Activated T-helper 17 cell treated with anti-CD3 and anti-CD28 coated beads, Interleukin-2, amount 50 U/mL, for 72 hours (primary cell): ENCODE measurements around the gene AMER1. TPM values are rescaled to one million over a fixed set of nuclear protein-coding genes. Genes with fewer than 3 reads are reported as not detected.
A peak's percentile ranks its signal among the peaks of the same experiment; 100 is the strongest.
"Not testable (repeated sequence)": the region's sequence is repeated elsewhere in the genome, so short reads cannot be mapped to it uniquely, and the experiment has no call there.

Experiments used
- ATAC-seq: fragments of 150-1000 bp; cut with Tn5 transposase; replicated peaks from 2 replicates; pipeline ENCODE4 v1.10.0; 2021; ENCODE audit warnings: mild to moderate bottlenecking, moderate library complexity
- H3K27ac Mint-ChIP-seq: one replicate; pipeline ENCODE4 v1.8.0; 2022; ENCODE audit warnings: mixed read lengths
- H3K27me3 Mint-ChIP-seq: one replicate; pipeline ENCODE4 v1.8.0; 2022; ENCODE audit warnings: mixed read lengths
- H3K36me3 Mint-ChIP-seq: one replicate; pipeline ENCODE4 v1.8.0; 2022; ENCODE audit warnings: low read depth, mild to moderate bottlenecking, mixed read lengths
- H3K4me1 Mint-ChIP-seq: one replicate; pipeline ENCODE4 v1.8.0; 2022; ENCODE audit warnings: mixed read lengths
- H3K4me3 Mint-ChIP-seq: one replicate; pipeline ENCODE4 v1.8.0; 2022; ENCODE audit warnings: mild to moderate bottlenecking, mixed read lengths
- H3K9me3 Mint-ChIP-seq: one replicate; pipeline ENCODE4 v1.8.0; 2022; ENCODE audit warnings: mixed read lengths
- total RNA-seq, 2 donors: library from RNA; stranded (reverse); gene quantifications; one replicate each; pipeline ENCODE4 v1.2.3, GENCODE V29; 2022

AMER1 gene
- total RNA-seq: 1 to 10 TPM; 3.0 TPM

DNA sequence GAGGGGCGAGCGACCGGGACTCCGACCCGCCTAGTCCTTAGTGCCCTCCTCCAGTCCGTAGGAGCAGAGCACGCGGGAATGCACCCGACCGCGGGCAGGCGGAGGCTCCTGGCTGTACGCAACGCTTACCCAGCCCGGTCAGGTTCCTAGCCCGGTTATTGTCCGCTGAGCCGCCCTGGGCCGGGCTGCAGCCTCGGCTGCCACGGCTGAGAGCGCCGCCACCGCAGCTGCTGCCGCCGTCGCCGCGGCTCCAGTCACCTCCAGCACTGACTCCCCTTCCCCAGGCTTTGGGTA lies at the start of gene AMER1:
Gene AMER1, minus strand, starts transcription at position 268 of the 294 bp plus-strand sequence. CDS start 12,422 bp downstream, outside the sequence.
- H3K4me1 Mint-ChIP-seq: peaks cover 10% of the 10 kb centered on the region
- no peaks in the 10 kb centered on the region for H3K27me3 Mint-ChIP-seq
- peak within 1 kb of the TSS; percentile 71 for H3K27ac Mint-ChIP-seq
- peak within 1 kb of the TSS; percentile 75 for H3K4me3 Mint-ChIP-seq
- H3K9me3 Mint-ChIP-seq: no peaks in the 10 kb centered on the region
- no peaks in the 10 kb centered on the region for H3K36me3 Mint-ChIP-seq
- peak; percentile 76 for ATAC-seq

DNA sequence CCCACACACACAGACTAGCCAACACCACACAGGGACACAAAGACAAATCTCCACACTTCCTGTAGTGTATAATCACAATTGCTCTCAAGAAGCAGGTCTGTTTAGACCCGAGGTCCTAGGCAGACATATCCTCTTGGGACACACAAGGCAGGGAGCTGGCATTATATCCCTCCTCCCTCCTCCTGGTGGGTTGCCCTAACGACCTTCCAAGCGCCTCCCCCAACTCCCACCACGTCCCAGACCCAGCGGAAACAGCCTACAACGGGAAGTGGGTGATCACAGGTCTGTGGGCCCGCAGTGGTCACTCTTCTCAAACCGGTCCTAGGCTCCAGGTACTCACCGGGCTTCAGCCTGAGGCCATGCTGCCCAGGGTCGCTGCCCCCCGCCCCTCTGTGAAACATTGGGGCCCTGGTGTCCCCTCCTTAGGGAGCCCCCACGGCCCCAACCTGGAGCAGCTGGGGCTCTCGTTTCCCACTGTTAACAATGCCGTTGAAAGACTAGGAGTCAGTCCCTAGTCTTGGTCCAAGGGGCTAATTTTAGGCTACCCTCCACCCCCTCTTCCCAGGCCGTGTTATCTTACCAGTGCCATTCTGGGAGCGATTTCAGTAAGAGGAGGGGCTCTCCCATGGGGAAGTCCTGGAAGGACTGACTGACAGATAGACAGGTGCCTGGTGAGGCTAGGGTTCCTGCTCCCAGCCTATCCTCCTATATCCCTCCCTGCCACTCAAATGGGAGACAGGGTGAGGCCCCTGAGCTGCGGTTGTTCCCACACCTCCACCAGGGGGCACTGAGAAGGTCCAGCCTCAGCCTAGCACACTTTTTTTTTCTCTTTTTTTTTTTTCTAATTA lies 24.8 kb upstream of the AMER1 start, which contains the start of gene ASB12:
Gene ASB12, minus strand, starts transcription at position 485 of the 848 bp plus-strand sequence. CDS start 4,957 bp downstream, outside the sequence.
- ATAC-seq: no peak
- H3K4me3 Mint-ChIP-seq: no peak within 1 kb of the TSS
- H3K36me3 Mint-ChIP-seq: no peaks in the 10 kb centered on the region
- no peaks in the 10 kb centered on the region for H3K27me3 Mint-ChIP-seq
- no peaks in the 10 kb centered on the region for H3K9me3 Mint-ChIP-seq
- H3K4me1 Mint-ChIP-seq: no peaks in the 10 kb centered on the region
- no peak within 1 kb of the TSS for H3K27ac Mint-ChIP-seq

DNA sequence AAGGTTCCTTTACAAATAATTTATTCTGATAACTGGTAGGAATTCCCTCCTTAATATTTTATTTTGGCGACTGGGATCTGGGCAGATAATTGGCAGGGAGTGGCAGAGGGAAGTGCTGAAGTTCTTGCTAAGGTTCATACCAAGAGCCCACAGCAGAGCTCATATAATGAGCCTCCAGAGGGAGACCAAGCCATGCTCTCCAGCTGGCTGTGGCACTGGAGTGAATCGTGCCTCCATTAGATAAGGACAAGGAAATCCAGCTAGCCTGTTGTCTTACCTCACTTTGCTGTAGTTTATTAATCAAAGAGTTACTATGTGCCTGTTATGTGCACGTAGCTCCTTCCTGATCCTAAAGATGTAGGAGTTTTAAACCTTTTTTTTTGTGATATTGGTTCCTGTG lies 23.6 kb upstream of the AMER1 start:
- Mint-ChIP-seq H3K27me3 (no peaks in the 10 kb centered on the region), H3K9me3 (no peaks in the 10 kb centered on the region), H3K27ac (no peak overlapping the region), H3K4me1 (no peaks in the 10 kb centered on the region), H3K4me3 (no peak overlapping the region), H3K36me3 (no peaks in the 10 kb centered on the region)
- no peak for ATAC-seq

DNA sequence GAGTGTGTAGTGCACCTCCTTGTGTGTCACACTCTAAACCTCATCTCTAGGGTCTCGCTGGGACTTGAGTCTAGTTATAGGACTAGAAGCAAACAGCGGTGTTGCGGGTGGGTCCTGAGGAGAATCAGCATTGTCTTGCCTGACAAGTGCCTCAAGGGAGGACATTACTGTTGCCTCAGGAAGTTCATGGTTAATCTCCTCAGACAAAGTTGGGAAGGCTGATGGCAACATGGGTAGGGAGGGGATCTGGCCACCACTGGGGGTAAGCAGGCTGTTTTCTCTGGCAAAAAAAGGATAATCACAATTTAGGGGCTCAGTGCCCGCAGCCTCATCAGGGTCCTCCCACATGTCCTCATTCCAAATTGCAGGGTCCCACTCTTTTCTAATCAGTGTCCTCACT lies 12.5 kb upstream of the AMER1 start:
- no peaks in the 10 kb centered on the region for H3K36me3 Mint-ChIP-seq
- ATAC-seq: no peak
- no peak overlapping the region for H3K27ac Mint-ChIP-seq
- no peak overlapping the region for H3K4me3 Mint-ChIP-seq
- no peaks in the 10 kb centered on the region for H3K4me1 Mint-ChIP-seq
- no peaks in the 10 kb centered on the region for H3K9me3 Mint-ChIP-seq
- no peaks in the 10 kb centered on the region for H3K27me3 Mint-ChIP-seq

DNA sequence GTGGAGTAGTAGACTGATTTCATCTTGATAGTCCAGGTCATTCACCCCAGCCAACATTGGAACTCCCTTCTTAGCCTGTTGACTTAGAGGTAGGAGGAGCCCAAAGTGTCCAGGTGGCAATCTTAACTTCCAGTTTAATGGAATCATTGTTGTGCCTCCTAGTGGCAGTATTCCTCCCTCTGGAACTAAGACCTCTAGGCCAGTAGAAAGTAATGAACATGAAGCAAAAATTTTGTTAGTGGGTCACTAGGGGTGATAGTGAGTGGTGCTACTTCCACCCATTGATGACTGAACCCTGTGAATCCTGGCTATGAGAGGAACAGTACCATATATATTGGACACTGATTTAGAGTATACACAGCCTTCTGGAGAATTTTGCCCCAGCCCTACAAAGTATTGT lies 8.5 kb upstream of the AMER1 start:
- not testable (repeated sequence) for H3K36me3 Mint-ChIP-seq, ATAC-seq, H3K27me3 Mint-ChIP-seq

DNA sequence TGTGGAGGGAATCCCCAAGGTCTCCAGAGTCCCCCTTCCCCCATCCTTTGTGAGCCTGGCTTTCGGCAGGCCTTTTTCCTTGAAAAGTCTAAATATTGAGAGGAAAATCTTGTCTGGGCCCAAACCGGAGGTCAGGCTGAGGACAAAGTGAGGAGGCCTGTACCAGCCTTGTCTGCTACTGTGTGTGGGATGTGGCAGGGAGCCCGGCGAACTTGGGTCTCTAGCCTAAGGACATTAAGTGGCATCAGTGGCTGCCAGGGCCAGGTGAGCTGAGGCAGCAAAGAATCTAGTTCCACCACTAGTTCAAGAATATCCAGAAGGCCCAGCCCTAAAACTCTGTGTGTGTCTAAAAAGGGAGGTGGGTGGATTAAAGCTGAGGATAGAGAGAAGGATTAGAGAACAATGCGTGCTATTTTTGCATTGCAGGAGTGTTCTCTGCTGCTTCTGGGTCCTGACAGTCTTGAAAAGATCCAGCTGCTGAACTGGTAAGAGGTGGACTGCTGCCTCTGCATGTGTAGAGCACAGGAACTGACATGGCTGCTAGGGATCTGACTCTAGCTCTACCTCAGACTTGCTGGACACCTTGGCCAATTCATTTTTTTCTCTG lies 1.2 kb upstream of the AMER1 start:
- Mint-ChIP-seq H3K9me3 (no peaks in the 10 kb centered on the region), H3K36me3 (no peaks in the 10 kb centered on the region), H3K4me3 (peak overlapping the region; percentile 75), H3K4me1 (peaks cover 10% of the 10 kb centered on the region), H3K27ac (peak overlapping the region; percentile 71), H3K27me3 (no peaks in the 10 kb centered on the region)
- ATAC-seq: no peak

More for the DNA sequence above, 8.5 kb upstream of the AMER1 start:
- not testable (repeated sequence) for H3K4me3 Mint-ChIP-seq, H3K9me3 Mint-ChIP-seq, H3K4me1 Mint-ChIP-seq, H3K27ac Mint-ChIP-seq

DNA sequence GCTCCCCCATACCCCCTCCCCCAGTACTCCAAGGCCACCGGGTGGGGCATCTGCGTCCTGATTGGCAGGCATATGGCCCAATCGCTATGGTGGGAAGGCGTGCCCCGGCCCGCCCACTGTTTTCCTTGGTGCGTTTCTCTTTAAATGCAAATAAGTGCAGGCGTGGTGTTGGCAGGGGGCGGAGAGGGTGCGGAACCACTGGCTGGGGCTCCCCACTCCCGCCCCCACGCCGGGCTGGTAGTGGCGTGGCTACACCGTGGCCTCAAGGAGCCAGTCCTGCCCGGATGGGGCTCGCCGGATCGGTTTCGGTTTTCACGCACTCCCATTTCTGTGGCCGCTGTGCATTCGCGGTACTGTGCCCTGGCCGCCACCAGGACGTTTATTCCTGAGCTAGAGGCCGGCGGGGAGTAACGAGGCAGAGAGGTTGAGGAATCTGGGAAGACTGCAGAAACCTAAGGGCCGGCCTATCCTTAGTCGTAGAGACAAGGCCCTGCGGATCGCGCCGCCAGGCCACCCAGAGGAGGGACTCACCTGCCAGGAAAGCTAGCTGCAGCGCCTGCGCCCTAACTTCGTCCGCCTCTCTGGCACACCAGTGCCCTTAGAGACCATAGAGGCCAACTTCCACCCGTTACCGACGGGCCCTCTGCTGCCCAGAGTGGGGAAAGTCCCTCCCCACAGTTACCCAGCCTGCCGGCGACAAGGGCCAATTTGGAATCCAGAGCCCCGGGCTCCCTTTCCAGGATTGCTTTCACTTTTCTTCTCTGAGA lies 410 bp upstream of the AMER1 start:
- ATAC-seq: peak; percentile 90
- H3K4me3 Mint-ChIP-seq: peak overlapping the region; percentile 75

DNA sequence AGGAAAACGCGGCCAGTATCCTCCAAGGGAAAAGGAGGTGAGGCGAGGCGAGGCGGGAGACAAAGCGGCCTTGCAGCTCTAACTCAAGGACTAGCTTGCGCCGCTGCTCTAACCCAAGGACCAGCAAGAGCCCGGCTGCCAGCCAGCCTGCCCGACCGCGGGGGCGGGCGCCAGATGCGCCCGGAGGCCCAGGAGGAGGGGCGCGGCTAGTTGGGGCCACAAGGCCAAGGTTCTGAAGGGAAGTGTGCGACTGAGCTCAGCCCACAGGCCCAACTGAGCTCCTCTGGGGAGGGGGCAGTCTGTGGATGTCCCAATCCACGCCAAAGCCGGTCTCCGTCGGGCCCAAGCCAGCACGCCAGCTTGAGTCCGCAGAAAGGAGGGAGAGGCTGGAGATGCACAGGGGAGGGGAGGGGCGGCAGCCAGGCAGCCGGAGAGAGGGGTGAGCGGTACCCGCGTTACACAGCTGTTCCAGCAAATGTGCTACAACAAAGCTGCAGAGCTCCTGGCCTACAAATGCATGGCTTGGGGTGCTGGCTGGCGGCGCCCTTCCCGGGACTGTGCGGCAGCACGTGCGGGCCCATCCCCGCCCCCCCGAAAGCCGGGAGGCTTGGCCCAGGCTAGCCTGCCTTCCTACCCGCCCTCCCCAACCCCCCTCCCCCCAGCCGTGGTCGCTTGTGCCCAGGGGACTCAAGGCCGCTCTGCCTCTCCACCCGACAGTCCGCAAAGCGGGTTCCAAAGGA lies 637 bp downstream of the AMER1 start:
- peak; percentile 2 for ATAC-seq
- H3K9me3 Mint-ChIP-seq: no peaks in the 10 kb centered on the region
- H3K4me3 Mint-ChIP-seq: peak overlapping the region; percentile 75
- H3K4me1 Mint-ChIP-seq: peaks cover 10% of the 10 kb centered on the region
- no peak overlapping the region for H3K27ac Mint-ChIP-seq
- H3K36me3 Mint-ChIP-seq: no peaks in the 10 kb centered on the region
- no peaks in the 10 kb centered on the region for H3K27me3 Mint-ChIP-seq

More for the DNA sequence above, 410 bp upstream of the AMER1 start:
- peaks cover 10% of the 10 kb centered on the region for H3K4me1 Mint-ChIP-seq
- peak overlapping the region; percentile 71 for H3K27ac Mint-ChIP-seq
- H3K9me3 Mint-ChIP-seq: no peaks in the 10 kb centered on the region
- H3K36me3 Mint-ChIP-seq: no peaks in the 10 kb centered on the region
- no peaks in the 10 kb centered on the region for H3K27me3 Mint-ChIP-seq

DNA sequence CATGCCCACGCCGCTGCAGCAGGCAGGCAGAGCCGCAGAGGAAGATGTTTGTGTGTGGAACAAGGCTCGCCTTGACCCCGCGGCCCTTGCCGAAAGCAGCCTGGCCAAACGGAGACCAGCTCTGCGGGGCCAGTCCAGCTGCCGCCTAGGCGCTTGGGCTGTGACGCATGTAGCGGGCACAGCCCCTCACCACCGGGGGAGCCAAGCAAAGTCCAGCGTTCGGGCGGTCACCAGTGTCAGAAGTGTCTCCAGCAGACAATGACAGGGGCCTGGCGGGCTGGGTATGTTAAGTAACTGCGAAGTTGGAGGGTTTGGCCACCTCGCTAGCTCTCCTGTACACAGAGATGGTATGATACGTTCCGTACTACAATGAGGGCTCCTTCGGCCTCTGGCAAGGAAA lies 1.3 kb downstream of the AMER1 start:
- Mint-ChIP-seq H3K4me1 (peaks cover 12% of the 10 kb centered on the region), H3K36me3 (no peaks in the 10 kb centered on the region), H3K4me3 (peak overlapping the region; percentile 66), H3K27me3 (no peaks in the 10 kb centered on the region), H3K9me3 (no peaks in the 10 kb centered on the region), H3K27ac (no peak overlapping the region)
- ATAC-seq: no peak

DNA sequence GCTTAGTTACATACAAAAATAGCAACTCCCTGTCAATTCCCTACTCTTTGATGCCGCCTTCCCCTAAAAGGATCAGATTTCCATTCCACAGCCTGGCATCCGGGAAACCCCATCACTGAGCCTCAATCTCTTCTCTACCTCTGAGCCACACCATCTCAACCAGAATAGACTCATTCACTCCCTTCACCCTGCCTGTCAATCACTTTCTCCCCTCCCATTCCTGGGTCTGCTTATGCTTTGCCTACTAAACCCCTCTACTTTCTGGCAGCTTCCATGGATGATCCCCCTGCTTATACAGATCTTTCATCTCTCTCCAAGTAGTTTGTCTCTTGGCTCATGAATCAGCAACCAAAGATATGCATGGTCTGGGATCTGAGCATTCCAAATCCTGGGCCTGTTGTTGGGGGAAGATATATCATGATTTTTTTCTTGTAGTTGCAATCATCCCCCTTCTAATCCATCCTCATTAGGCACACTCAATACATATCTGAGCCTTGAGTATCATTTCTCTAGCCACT lies 2.6 kb downstream of the AMER1 start:
- no peaks in the 10 kb centered on the region for H3K36me3 Mint-ChIP-seq
- H3K4me1 Mint-ChIP-seq: peaks cover 16% of the 10 kb centered on the region
- H3K4me3 Mint-ChIP-seq: no peak overlapping the region
- H3K27me3 Mint-ChIP-seq: no peaks in the 10 kb centered on the region
- H3K9me3 Mint-ChIP-seq: no peaks in the 10 kb centered on the region
- ATAC-seq: no peak
- H3K27ac Mint-ChIP-seq: no peak overlapping the region

DNA sequence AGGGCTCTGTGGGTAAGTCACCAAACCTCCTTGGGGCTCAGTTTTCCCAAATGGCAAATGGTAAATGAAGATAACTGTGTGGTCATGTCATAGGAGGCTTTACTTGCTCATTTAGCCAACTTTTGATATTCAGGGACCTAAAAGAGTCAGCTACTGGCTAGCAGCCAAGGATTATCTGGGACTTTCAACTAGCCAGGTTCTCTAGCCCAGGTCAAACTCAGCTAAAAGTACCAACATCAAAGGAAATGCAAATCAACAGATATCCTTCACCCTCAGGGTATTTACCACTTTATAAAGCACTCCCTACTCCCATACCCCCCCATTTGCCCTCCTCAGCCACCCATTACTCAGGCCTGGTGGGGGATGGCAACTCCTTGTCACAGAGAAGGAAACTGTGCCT lies 7.5 kb downstream of the AMER1 start:
- Mint-ChIP-seq H3K9me3 (no peaks in the 10 kb centered on the region), H3K36me3 (peaks cover 1% of the 10 kb centered on the region), H3K27ac (no peak overlapping the region), H3K4me1 (peaks cover 11% of the 10 kb centered on the region), H3K4me3 (no peak overlapping the region), H3K27me3 (no peaks in the 10 kb centered on the region)
- no peak for ATAC-seq

DNA sequence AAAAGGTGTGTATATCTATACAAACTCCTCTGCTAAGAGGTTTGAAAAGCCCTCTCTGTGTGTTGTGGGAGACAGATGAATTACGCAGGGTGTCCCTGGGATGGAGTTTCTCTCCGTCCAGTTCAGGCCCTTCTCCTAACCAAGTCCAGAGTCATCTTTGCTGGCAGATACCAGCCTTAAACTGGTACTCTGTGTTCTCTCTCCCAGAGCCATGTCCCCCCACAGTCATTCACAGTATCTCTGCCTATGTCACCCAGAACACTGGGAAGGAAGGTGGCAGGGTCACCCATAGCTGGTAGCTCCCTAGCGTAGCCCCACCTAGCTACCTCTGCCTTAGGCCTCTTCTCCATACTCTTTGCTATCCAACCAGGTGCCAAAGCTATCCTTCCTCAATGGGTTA lies 8.9 kb downstream of the AMER1 start:
- ATAC-seq: no peak
- H3K27ac Mint-ChIP-seq: no peak overlapping the region
- H3K4me1 Mint-ChIP-seq: peaks cover 6% of the 10 kb centered on the region
- H3K36me3 Mint-ChIP-seq: peaks cover 16% of the 10 kb centered on the region
- no peaks in the 10 kb centered on the region for H3K27me3 Mint-ChIP-seq
- no peak overlapping the region for H3K4me3 Mint-ChIP-seq
- H3K9me3 Mint-ChIP-seq: no peaks in the 10 kb centered on the region

DNA sequence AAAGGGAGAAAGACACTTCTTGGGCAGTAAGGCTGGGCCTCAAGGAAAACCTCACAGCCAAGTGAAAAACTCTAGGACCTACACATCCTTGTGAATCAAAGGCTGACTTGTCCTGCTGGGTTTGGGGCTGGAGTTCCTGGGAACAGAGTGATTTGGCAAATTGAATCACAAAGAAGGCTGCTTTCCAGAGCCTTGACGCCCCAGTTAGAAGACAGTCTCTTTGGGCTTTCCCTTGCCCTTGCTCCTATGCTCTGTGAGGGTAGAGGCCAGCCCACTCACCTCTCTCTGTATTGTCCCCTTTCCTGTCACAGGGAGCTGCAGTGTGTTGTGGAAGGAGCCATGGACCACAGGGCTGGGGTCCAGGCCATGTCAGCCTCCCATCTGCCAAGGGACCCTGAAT lies 9.6 kb downstream of the AMER1 start:
- peaks cover 6% of the 10 kb centered on the region for H3K4me1 Mint-ChIP-seq
- no peak overlapping the region for H3K27ac Mint-ChIP-seq
- no peak for ATAC-seq
- H3K9me3 Mint-ChIP-seq: no peaks in the 10 kb centered on the region
- no peak overlapping the region for H3K4me3 Mint-ChIP-seq
- H3K36me3 Mint-ChIP-seq: peaks cover 17% of the 10 kb centered on the region
- no peaks in the 10 kb centered on the region for H3K27me3 Mint-ChIP-seq

DNA sequence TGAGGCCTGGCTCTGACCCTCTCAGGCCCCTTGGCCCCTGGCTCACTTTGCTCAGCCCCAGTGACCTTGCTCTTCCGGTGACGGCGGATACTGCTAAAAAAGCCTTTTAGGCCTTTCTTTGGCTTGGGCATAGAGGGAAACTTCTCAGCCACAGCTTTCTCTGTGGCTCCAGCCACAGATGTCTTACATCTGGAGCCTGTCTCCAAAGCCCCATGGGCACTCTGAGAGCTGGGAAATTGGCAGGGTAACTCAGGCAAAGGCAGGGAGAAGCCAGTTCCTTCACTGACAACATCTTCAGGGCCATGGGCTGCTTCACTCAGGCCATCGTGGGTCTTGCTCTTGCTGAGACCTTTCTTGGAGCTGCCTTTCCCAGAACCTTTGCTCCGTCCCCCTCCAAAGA lies 12.8 kb downstream of the AMER1 start:
- H3K9me3 Mint-ChIP-seq: no peaks in the 10 kb centered on the region
- no peaks in the 10 kb centered on the region for H3K27me3 Mint-ChIP-seq
- no peak for ATAC-seq
- H3K4me1 Mint-ChIP-seq: no peaks in the 10 kb centered on the region
- H3K27ac Mint-ChIP-seq: no peak overlapping the region
- peaks cover 17% of the 10 kb centered on the region for H3K36me3 Mint-ChIP-seq
- H3K4me3 Mint-ChIP-seq: no peak overlapping the region
